Spleen (tissue), 7 donors: ENCODE measurements around the gene SMAD3.

Experiments
- POLR2A ChIP-seq, 3 donors: fragments of 450-650 bp; IDR thresholded peaks; one replicate each; pipeline ENCODE4 v1.5.1; 2017; ENCODE audit warnings: antibody characterized with exemption in 3 of 3, mild to moderate bottlenecking in 1 of 3
- POLR2AphosphoS5 ChIP-seq, 3 donors: sonication (generic); formaldehyde crosslinking; IDR thresholded peaks; one replicate each; pipeline ENCODE4 v1.5.1; 2017; ENCODE audit warnings: antibody characterized with exemption in 3 of 3
- TF ChIP-seq, protein P1 (sequence below), 11 experiments: fragments of 200-600 bp in 7 of 11; fragments of 450-650 bp in 4 of 11; sonication (generic) in 4 of 11; IDR thresholded peaks in 8 of 11; conservative IDR thresholded peaks in 3 of 11; 1 replicate in 7 of 11; 2 replicates in 4 of 11; pipeline versions ENCODE4 v1.4.0 to v1.8.0; 2016 to 2021; ENCODE audit warnings: antibody characterized with exemption in 11 of 11, inconsistent platforms in 4 of 11, mild to moderate bottlenecking in 1 of 11
- donor health status: DM: no; HTN: no; CAD: no; lungs with moderate emphysema.
- donor health status: DM: no; HTN: no; CAD: no.
- donor health status: DM: no; HTN: no; CAD: no.

DNA sequence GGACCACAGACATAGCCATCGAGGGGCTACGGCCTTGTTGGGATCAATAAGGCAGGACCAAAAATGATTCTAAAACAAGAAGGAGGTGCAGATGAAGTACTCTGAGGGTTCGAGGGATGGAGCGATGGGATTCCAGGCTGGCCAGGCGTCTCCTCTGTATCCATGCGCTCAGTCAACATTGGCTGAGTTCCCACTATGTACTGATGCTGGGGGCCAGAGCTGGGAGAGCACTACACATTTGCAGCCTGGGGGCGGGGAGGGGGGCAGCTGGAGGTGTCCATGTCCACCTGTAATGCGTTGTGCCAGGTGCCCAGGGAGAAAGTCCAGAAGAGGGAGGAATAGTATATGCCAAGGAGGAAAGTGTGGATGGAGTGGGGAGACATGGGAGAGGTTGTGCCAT is 107.6 kb downstream of the SMAD3 start:
- TF ChIP-seq, protein P1, sequence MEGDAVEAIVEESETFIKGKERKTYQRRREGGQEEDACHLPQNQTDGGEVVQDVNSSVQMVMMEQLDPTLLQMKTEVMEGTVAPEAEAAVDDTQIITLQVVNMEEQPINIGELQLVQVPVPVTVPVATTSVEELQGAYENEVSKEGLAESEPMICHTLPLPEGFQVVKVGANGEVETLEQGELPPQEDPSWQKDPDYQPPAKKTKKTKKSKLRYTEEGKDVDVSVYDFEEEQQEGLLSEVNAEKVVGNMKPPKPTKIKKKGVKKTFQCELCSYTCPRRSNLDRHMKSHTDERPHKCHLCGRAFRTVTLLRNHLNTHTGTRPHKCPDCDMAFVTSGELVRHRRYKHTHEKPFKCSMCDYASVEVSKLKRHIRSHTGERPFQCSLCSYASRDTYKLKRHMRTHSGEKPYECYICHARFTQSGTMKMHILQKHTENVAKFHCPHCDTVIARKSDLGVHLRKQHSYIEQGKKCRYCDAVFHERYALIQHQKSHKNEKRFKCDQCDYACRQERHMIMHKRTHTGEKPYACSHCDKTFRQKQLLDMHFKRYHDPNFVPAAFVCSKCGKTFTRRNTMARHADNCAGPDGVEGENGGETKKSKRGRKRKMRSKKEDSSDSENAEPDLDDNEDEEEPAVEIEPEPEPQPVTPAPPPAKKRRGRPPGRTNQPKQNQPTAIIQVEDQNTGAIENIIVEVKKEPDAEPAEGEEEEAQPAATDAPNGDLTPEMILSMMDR (IDR thresholded peaks at IDR 0.05 in 8 of 11, conservative IDR thresholded peaks at IDR 0.05 in 3 of 11), result no peak
- TF ChIP-seq POLR2AphosphoS5 (IDR thresholded peaks at IDR 0.05) (no peak), POLR2A (IDR thresholded peaks at IDR 0.05) (no peak)
